Uterus (tissue), 2 donors: ENCODE data around the gene MMEL1.

Source experiments
- CTCF ChIP-seq, 4 experiments: fragments of 200-600 bp in 2 of 4; fragments of 450-650 bp in 2 of 4; sonication (generic) in 2 of 4; IDR thresholded peaks; one replicate each; pipeline ENCODE4 v1.5.1; 2016 to 2019; ENCODE audit warnings: antibody characterized with exemption in 4 of 4, mild to moderate bottlenecking in 2 of 4, moderate library complexity in 1 of 4
- POLR2A ChIP-seq, 2 donors: fragments of 450-650 bp; IDR thresholded peaks; one replicate each; pipeline ENCODE4 v1.6.1; 2016; ENCODE audit warnings: antibody characterized with exemption in 2 of 2, mild to moderate bottlenecking in 1 of 2, moderate library complexity in 1 of 2

GRCh38 chr1:2644171-2644570 lies 11.4 kb upstream of the MMEL1 start:
- TF ChIP-seq CTCF (IDR thresholded peaks at IDR 0.05) (no peak), POLR2A (IDR thresholded peaks at IDR 0.05) (no peak)
